Gastrocnemius medialis (tissue), 4 donors: Measurements from ENCODE around the gene TBC1D23. TPM values are rescaled to one million over a fixed set of nuclear protein-coding genes. Genes with fewer than 3 reads are reported as not detected.

ENCODE experiments used
- ATAC-seq, 2 donors: fragments of 150-250 bp; one replicate each; pipeline ENCODE4 v1.9.1; 2016
- DNase-seq, 2 donors: peaks; one replicate each; pipeline ENCODE4 v3.0.0-alpha.2; 2019
- H3K27ac ChIP-seq, 4 donors: fragments of 200-600 bp; sonication (generic); 1 replicate in 1 of 4; 2 replicates in 3 of 4; pipeline ENCODE4 v1.5.1; 2016 to 2018; ENCODE audit warnings: mild to moderate bottlenecking in 2 of 4, moderate library complexity in 1 of 4
- H3K27me3 ChIP-seq, 3 donors: fragments of 200-600 bp; sonication (generic) in 2 of 3; 1 replicate in 1 of 3; 2 replicates in 2 of 3; pipeline versions ENCODE4 v1.5.1 to v1.6.0; 2016 to 2019; ENCODE audit warnings: mild to moderate bottlenecking in 1 of 3, moderate library complexity in 1 of 3
- H3K36me3 ChIP-seq, 2 donors: fragments of 200-600 bp; sonication (generic) in 1 of 2; one replicate each; pipeline ENCODE4 v1.5.1; 2017 to 2018
- H3K4me1 ChIP-seq, 2 donors: fragments of 200-600 bp; sonication (generic) in 1 of 2; one replicate each; pipeline ENCODE4 v1.5.1; 2016 to 2017; ENCODE audit warnings: mild to moderate bottlenecking in 2 of 2
- H3K4me3 ChIP-seq, 4 donors: fragments of 200-600 bp; sonication (generic) in 3 of 4; 1 replicate in 1 of 4; 2 replicates in 3 of 4; pipeline ENCODE4 v1.5.1; 2016 to 2019; ENCODE audit warnings: mild to moderate bottlenecking in 2 of 4
- H3K9me3 ChIP-seq, 3 donors: fragments of 200-600 bp; sonication (generic) in 2 of 3; 1 replicate in 1 of 3; 2 replicates in 2 of 3; pipeline ENCODE4 v1.5.1; 2016 to 2019
- POLR2A ChIP-seq, 2 donors: fragments of 450-650 bp; IDR thresholded peaks; one replicate each; pipeline ENCODE4 v1.6.1; 2017; ENCODE audit warnings: antibody characterized with exemption in 2 of 2, mild to moderate bottlenecking in 2 of 2, moderate library complexity in 2 of 2
- in situ Hi-C, 4 donors: fragments of 200-750 bp; cut with MboI; loops; one replicate each; pipeline versions ENCODE4 v1.15.0 to v1.8.0; 2017; ENCODE audit warnings: low sequenced_read_pairs in 4 of 4
- intact Hi-C: fragments of 100-400 bp; cut with DNase I; formaldehyde crosslinking; loops from one replicate; pipeline ENCODE4 v1.15.1; 2023; ENCODE audit warnings: low total_unique reads
- total RNA-seq, 4 donors: library from RNA; depleted of rRNA; stranded (reverse); fragments of >200 nt; gene quantifications; one replicate each; pipeline versions ENCODE4 v1.1.0 to v1.2.3, GENCODE V29; 2016
- TF ChIP-seq, protein P1 (sequence below), 5 experiments: fragments of 450-650 bp in 3 of 5; fragments of 200-600 bp in 2 of 5; sonication (generic) in 2 of 5; IDR thresholded peaks in 4 of 5; conservative IDR thresholded peaks in 1 of 5; 1 replicate in 4 of 5; 2 replicates in 1 of 5; pipeline ENCODE4 v1.5.1; 2016 to 2019; ENCODE audit warnings: antibody characterized with exemption in 5 of 5, mild to moderate bottlenecking in 3 of 5, moderate library complexity in 3 of 5

The TBC1D23 gene
- total RNA-seq, 4 donors from 2014 or later: 14.2 to 56.4 (median 45.0) TPM

DNA sequence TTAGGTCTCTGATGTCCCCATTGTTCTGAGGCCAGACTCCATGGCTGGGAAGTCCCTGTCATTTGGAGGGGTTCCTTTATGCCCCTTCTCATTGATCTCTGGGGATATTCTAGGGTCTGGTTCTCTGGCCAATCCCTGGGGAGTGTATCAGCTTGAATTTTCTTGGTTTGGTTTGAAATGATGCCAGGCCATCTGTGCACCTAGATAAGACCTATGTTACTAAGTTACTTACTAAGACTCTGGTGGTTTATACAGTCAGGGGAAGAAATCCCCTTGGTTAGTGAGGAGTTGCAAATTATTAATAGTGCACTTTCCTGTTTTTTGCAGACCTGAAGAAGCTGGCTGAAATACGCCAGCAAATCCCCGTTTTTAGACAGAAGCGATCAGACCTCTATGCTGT lies 94.1 kb downstream of the TBC1D23 start:
- no peak for ATAC-seq
- intact Hi-C loops (no loop called here), in situ Hi-C loops (no loop called here)

DNA sequence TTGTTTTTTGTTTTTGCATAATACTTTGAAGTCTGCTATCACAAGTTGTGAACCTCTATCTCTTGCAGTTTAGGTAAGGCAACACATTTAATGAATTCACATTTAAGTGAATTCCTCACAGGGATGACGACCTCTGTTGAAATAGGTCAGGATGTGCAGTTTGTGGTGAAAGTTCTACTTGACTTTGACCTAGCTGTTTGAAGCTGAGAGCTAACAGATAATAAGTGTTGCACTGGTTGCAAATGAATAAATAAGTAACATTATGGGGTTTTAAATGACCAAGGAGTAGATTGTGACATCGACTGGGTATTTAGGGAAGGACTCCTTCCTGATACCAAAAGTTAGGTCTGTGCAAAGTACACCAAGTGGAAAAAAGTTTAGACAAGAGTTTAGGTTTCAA lies 97.6 kb downstream of the TBC1D23 start:
- in situ Hi-C loops (no loop called here), intact Hi-C loops (no loop called here)
- Histone ChIP-seq H3K4me1 (no peaks in the 10 kb centered on the region), H3K27me3 (no peaks in the 10 kb centered on the region), H3K27ac (no peak overlapping the region), H3K4me3 (no peak overlapping the region), H3K36me3 (peaks cover 0 to 61% of the 10 kb centered on the region in 2 donors), H3K9me3 (no peaks in the 10 kb centered on the region)
- DNase-seq: no peak
- ATAC-seq: no peak
- TF ChIP-seq, protein P1, sequence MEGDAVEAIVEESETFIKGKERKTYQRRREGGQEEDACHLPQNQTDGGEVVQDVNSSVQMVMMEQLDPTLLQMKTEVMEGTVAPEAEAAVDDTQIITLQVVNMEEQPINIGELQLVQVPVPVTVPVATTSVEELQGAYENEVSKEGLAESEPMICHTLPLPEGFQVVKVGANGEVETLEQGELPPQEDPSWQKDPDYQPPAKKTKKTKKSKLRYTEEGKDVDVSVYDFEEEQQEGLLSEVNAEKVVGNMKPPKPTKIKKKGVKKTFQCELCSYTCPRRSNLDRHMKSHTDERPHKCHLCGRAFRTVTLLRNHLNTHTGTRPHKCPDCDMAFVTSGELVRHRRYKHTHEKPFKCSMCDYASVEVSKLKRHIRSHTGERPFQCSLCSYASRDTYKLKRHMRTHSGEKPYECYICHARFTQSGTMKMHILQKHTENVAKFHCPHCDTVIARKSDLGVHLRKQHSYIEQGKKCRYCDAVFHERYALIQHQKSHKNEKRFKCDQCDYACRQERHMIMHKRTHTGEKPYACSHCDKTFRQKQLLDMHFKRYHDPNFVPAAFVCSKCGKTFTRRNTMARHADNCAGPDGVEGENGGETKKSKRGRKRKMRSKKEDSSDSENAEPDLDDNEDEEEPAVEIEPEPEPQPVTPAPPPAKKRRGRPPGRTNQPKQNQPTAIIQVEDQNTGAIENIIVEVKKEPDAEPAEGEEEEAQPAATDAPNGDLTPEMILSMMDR (IDR thresholded peaks at IDR 0.05 in 4 of 5, conservative IDR thresholded peaks at IDR 0.05 in 1 of 5): no peak
- TF ChIP-seq POLR2A (IDR thresholded peaks at IDR 0.05): no peak

More for the DNA sequence above, 94.1 kb downstream of the TBC1D23 start:
- Histone ChIP-seq H3K27me3 (no peaks in the 10 kb centered on the region), H3K4me3 (no peak overlapping the region), H3K36me3 (peaks cover 0 to 58% of the 10 kb centered on the region in 2 donors), H3K27ac (no peak overlapping the region), H3K4me1 (no peaks in the 10 kb centered on the region), H3K9me3 (no peaks in the 10 kb centered on the region)
- no peak for TF ChIP-seq POLR2A (IDR thresholded peaks at IDR 0.05)
- TF ChIP-seq, protein P1 (IDR thresholded peaks at IDR 0.05 in 4 of 5, conservative IDR thresholded peaks at IDR 0.05 in 1 of 5): no peak
- no peak for DNase-seq

DNA sequence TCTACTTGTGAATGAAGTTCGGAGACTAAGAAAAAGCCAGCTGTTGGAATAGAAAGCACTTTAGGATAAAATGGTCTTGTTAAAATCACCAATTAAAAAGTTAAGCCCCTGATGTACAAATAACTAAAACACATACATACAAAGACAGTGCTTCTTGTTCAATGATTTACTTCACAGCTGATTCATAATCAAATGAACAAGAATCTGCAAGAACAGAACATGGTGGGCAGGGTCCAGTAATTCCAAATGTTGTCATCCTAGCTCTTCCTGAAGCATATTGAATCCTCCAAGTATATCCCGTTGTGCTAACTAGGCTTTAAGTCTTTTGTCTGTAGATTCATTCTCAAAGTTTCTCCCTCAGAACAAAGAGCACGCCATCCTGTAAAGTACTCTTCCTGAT lies 98.2 kb downstream of the TBC1D23 start:
- in situ Hi-C loops: no loop called here
- Histone ChIP-seq H3K27ac (no peak overlapping the region), H3K27me3 (no peaks in the 10 kb centered on the region), H3K9me3 (no peaks in the 10 kb centered on the region), H3K4me3 (no peak overlapping the region), H3K36me3 (peaks cover 0 to 59% of the 10 kb centered on the region in 2 donors), H3K4me1 (no peaks in the 10 kb centered on the region)
- TF ChIP-seq POLR2A (IDR thresholded peaks at IDR 0.05): no peak
- TF ChIP-seq, protein P1 (IDR thresholded peaks at IDR 0.05 in 4 of 5, conservative IDR thresholded peaks at IDR 0.05 in 1 of 5): no peak
- ATAC-seq (no peak), DNase-seq (no peak)
- intact Hi-C loops: no loop called here

DNA sequence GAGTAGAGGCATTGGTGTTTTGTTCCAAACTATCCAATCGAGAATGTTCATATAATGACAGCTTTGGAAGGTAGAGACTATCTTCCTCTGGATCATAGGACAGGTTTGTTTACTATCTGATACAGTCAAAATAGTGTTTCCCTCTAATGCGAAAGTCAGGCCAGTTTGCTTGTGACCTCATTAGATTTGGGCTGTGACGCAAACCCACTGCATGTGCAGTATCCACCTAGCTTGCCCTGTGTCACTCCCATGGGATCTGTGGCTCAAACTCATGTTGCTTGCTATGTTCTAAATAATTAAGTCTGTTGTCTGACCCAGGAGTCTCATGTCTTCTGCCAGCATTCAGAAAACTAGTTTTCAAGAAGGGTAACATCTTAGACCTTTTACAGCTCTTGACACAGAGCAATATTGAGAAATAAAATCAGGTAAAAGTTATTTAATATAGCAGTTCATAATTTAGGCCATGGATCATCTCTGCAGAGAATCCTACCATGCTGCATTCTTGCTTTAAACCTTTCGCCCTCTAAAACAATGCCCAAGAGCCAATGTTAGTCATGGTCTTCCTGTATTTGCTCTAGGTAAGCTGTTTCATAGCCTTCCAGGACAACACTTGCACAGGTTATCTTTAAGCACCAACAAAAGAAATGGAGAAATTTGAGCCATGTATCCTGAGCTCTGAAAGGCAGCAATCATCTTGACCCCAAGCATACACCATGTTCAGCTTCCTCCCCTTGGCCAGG lies 100.1 kb downstream of the TBC1D23 start:
- TF ChIP-seq, protein P1 (IDR thresholded peaks at IDR 0.05 in 4 of 5, conservative IDR thresholded peaks at IDR 0.05 in 1 of 5): no peak
- no peak for TF ChIP-seq POLR2A (IDR thresholded peaks at IDR 0.05)
- no peak for ATAC-seq

More for the DNA sequence above, 100.1 kb downstream of the TBC1D23 start:
- in situ Hi-C loops (no loop called here), intact Hi-C loops (no loop called here)
- Histone ChIP-seq H3K36me3 (peaks cover 0 to 59% of the 10 kb centered on the region in 2 donors), H3K4me3 (no peak overlapping the region), H3K27ac (no peak overlapping the region), H3K9me3 (no peaks in the 10 kb centered on the region), H3K27me3 (no peaks in the 10 kb centered on the region), H3K4me1 (no peaks in the 10 kb centered on the region)
- DNase-seq: no peak
